OCI-LY1 (cell line): ENCODE data around the gene CPT1B.

Experiments used
- CTCF ChIP-seq: fragments of 200-600 bp; sonication (generic), shearing (Covaris generic); IDR thresholded peaks from 2 replicates; pipeline ENCODE4 v1.5.1; 2017; ENCODE audit warnings: mild to moderate bottlenecking, antibody characterized with exemption, low read length, moderate library complexity, mixed read lengths
- EZH2 ChIP-seq: fragments of 200-600 bp; sonication (generic), shearing (Covaris generic); IDR thresholded peaks from 2 replicates; pipeline ENCODE4 v1.8.0; 2017; ENCODE audit warnings: borderline replicate concordance, mixed run types, mild to moderate bottlenecking, antibody characterized with exemption, low read length, moderate library complexity, mixed read lengths

GRCh38 chr22:50583294-50583861, 5.2 kb upstream of the CPT1B start:
- TF ChIP-seq CTCF (no peak), EZH2 (no peak)
